LNCaP clone FGC (cell line): ENCODE results near the gene PIP5K1B.

Source experiments
- DNase-seq: peaks from one replicate; pipeline ENCODE4 v3.0.0-alpha.2; 2011; ENCODE audit warnings: low read depth
- H3K4me3 ChIP-seq: 2 replicates; pipeline ENCODE4 v1.5.1; 2011; ENCODE audit warnings: mild to moderate bottlenecking, low read depth, low read length, control low read depth
- TF ChIP-seq, protein P1 (sequence below): IDR thresholded peaks from 2 replicates; pipeline ENCODE4 v1.5.1; 2012; ENCODE audit warnings: mild to moderate bottlenecking; ENCODE audit not compliant: control insufficient read depth, insufficient read depth; ENCODE audit errors: extremely low read depth

PIP5K1B gene

DNA sequence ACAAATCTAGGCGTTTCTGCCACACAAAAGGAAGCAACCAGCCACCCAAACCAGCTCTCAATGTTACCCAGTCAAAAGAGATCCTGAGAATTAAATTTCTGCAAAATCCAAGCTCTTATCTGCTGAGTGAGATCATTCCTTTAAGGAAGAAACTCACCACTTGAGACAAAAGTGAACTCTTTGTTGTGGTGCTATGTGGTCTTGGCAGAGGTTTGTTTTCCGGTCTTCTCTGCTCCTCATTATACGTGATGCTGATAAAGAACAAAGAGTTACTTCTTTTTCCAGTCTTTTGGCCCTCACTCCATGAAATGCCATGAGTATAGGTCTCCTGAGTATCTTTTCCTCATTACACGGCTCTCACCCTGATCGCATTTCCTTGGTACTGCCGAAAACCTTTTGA lies 226.8 kb downstream of the PIP5K1B start:
- DNase-seq: no peak
- TF ChIP-seq, protein P1, sequence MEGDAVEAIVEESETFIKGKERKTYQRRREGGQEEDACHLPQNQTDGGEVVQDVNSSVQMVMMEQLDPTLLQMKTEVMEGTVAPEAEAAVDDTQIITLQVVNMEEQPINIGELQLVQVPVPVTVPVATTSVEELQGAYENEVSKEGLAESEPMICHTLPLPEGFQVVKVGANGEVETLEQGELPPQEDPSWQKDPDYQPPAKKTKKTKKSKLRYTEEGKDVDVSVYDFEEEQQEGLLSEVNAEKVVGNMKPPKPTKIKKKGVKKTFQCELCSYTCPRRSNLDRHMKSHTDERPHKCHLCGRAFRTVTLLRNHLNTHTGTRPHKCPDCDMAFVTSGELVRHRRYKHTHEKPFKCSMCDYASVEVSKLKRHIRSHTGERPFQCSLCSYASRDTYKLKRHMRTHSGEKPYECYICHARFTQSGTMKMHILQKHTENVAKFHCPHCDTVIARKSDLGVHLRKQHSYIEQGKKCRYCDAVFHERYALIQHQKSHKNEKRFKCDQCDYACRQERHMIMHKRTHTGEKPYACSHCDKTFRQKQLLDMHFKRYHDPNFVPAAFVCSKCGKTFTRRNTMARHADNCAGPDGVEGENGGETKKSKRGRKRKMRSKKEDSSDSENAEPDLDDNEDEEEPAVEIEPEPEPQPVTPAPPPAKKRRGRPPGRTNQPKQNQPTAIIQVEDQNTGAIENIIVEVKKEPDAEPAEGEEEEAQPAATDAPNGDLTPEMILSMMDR: no peak
- H3K4me3 ChIP-seq: no peak overlapping the region

DNA sequence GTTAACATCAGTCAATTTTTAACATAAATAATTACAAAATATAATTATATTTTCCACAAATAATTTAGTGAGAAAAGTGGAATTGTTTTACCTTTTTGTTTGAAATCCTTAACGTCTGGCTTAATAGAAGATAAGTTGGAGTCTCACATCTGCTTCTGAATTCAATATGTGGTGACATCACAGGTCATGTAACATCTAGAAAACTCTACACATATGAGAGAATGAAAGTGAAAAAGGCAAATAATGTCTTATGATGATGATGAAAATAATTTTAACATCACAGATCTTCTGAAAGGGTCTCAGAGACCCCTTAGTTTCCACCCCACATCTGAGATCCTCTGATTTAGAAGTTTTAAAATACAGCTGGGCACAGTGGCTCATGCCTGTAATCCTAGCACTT lies 227.4 kb downstream of the PIP5K1B start:
- TF ChIP-seq, protein P1: no peak
- no peak overlapping the region for H3K4me3 ChIP-seq
- DNase-seq: no peak

DNA sequence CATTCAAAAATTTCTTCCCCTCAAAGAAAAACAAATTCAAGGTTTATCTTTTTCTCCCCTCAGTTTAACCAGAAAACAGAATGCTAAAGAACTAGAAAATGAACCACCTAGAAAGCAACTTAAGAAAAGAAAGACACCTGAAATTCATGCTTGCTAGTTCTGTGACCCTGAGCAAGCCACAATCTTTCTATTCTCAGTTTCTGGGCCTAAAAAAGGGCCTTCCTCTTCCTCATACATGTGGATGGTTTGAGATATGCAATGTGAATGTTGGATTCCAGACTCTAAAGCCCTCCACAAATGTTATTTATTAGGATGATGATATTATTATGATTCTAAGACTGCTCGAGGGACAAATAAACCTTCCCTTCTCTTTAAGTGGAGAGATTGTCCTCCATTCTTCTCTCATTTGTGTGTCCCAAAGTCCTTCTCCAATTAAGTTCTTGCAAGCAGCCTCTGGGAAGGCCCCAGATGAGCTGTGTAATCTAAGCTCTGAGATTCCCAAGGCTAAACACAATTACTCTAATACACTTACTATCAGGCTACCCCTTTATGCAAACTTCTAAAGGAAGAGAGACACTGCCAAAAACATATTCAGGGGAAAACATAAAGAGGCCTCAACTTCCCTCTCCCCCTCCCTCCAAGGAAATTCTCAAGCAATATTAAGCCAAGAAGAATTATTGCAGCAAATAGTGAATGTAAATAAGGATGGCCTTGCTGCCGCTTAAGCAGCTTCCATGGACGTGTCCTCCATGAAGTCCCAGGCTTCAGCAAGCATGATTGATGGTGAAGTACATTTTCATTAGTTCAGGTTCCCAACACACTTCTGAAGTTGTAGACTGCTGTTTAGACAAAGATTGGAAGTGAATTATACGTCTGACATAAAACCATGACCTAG lies 228.6 kb downstream of the PIP5K1B start:
- H3K4me3 ChIP-seq: no peak overlapping the region
- TF ChIP-seq, protein P1: no peak
- no peak for DNase-seq

DNA sequence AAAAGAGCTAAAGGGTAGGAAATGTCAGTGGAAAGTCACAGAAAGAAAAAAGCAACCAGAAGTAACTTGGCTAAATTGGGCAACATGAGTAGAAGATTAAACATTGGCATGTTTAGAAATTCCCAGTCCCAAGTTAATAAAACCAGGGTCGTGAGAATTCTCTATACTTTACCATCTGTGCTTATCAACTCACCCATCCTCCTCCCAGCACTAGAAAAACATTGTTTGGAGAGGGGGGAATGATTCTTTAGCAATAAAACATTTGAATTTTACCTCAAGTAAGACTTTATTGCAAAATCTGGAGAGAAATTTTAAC lies 229.2 kb downstream of the PIP5K1B start:
- no peak for DNase-seq
- TF ChIP-seq, protein P1: no peak
- no peak overlapping the region for H3K4me3 ChIP-seq

DNA sequence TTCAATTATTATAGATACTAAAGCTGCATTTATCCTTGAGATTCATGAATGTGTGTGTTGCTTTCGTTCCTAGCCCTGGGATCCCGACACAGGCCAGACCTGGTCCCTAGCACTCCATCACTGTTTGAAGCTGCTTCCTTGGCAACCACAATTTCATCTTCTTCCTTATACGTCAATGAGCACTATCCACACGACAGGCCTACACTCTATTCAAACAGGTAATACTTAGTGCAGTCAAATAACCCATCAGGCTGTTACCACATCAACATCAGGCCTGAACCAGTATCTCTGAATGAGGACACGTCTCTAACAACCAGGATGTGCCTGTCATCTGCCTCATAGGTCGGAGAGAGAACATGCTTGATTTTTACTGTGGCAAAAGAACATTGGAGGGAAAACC lies 235.5 kb downstream of the PIP5K1B start:
- DNase-seq: no peak
- no peak overlapping the region for H3K4me3 ChIP-seq
- TF ChIP-seq, protein P1: no peak

DNA sequence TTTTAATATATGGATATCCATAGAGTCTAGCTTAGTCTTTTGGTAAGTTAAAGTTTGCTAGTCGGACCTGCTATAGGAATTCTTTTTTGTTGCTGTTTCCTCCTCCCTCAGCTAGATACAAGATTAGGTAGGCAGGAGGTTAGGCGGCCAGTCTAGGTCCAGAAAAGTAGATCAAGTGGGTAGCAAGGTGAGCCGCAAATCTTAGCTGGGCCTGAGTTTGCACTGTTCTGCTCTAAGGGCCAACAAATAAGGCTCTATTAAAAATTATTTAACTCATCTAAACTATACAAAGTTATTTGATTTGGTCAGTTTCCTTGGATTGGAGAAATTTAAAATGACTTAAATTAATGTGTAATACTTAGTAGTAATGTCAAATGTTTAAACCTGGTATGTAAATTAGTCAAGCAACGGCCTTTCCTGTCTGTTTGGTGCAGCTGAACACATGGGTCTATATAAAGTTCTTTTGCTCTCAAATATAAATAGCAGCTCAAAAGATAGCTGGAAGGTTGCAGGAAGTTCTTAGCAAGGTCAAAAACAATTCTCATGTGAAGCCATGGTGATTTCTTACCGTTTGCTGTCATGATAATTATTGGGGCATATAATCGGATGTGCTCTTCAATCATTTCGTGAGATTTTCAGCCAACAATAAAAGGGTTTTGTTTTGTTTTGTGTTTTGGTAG lies 236.9 kb downstream of the PIP5K1B start:
- no peak for DNase-seq
- no peak overlapping the region for H3K4me3 ChIP-seq
- TF ChIP-seq, protein P1: no peak
